Jurkat, Clone E6-1 (cell line): Measurements from ENCODE around the gene SPPL3.

Experiments
- DNase-seq: peaks from one replicate; pipeline ENCODE4 v3.0.0-alpha.2; 2011; ENCODE audit warnings: low read depth, low spot score
- H3K4me3 ChIP-seq: 2 replicates; pipeline ENCODE4 v1.5.1; 2011; ENCODE audit warnings: mild to moderate bottlenecking, low read length, control low read depth, moderate library complexity

The SPPL3 gene

GRCh38 chr12:120761519-120761934, 142.6 kb downstream of the SPPL3 start:
- H3K4me3 ChIP-seq, result no peak overlapping the region
- DNase-seq, result no peak

- H3K4me3 ChIP-seq, result peak overlapping the region; percentile 32
- peak; percentile 100 for DNase-seq
Observed at GRCh38 chr12:120760349-120761254, 143.6 kb downstream of the SPPL3 start.

- DNase-seq, result peak; percentile 94
- peak overlapping the region; percentile 28 for H3K4me3 ChIP-seq
Observed at GRCh38 chr12:120759591-120760348, 144.4 kb downstream of the SPPL3 start.

- DNase-seq, result no peak
- no peak overlapping the region for H3K4me3 ChIP-seq
Observed at GRCh38 chr12:120758798-120759590, 145.2 kb downstream of the SPPL3 start.

GRCh38 chr12:120757949-120758348, 146.2 kb downstream of the SPPL3 start:
- H3K4me3 ChIP-seq, result no peak overlapping the region
- DNase-seq, result no peak

- H3K4me3 ChIP-seq, result no peak overlapping the region
- no peak for DNase-seq
Observed at GRCh38 chr12:120757226-120757742, 146.9 kb downstream of the SPPL3 start.

GRCh38 chr12:120755269-120755668, 148.9 kb downstream of the SPPL3 start:
- no peak overlapping the region for H3K4me3 ChIP-seq
- no peak for DNase-seq

- no peak overlapping the region for H3K4me3 ChIP-seq
- no peak for DNase-seq
Observed at GRCh38 chr12:120754792-120755191, 149.4 kb downstream of the SPPL3 start.

GRCh38 chr12:120751389-120751788, 152.8 kb downstream of the SPPL3 start:
- H3K4me3 ChIP-seq, result no peak overlapping the region
- no peak for DNase-seq

GRCh38 chr12:120750806-120751205, 153.4 kb downstream of the SPPL3 start:
- no peak overlapping the region for H3K4me3 ChIP-seq
- DNase-seq, result no peak

GRCh38 chr12:120749256-120749655, 154.9 kb downstream of the SPPL3 start:
- DNase-seq, result no peak
- no peak overlapping the region for H3K4me3 ChIP-seq

- no peak overlapping the region for H3K4me3 ChIP-seq
- no peak for DNase-seq
Observed at GRCh38 chr12:120748242-120748641, 155.9 kb downstream of the SPPL3 start.

- no peak for DNase-seq
- H3K4me3 ChIP-seq, result no peak overlapping the region
Observed at GRCh38 chr12:120744922-120745493, 159.2 kb downstream of the SPPL3 start.

- H3K4me3 ChIP-seq, result no peak overlapping the region
- no peak for DNase-seq
Observed at GRCh38 chr12:120741476-120742421, 162.4 kb downstream of the SPPL3 start.

- no peak for DNase-seq
Observed at GRCh38 chr12:120740871-120741270, 163.3 kb downstream of the SPPL3 start.

GRCh38 chr12:120739821-120740613, 164.1 kb downstream of the SPPL3 start:
- H3K4me3 ChIP-seq, result no peak overlapping the region
- no peak for DNase-seq

More at GRCh38 chr12:120740871-120741270, 163.3 kb downstream of the SPPL3 start:
- no peak overlapping the region for H3K4me3 ChIP-seq
